HG02852 (cell line): ENCODE data around the gene NEK11.

ENCODE experiments used
- ATAC-seq: cut with Tn5 transposase; IDR thresholded peaks from one replicate; pipeline ENCODE4 v1.9.1; 2021; ENCODE audit warnings: mild to moderate bottlenecking, moderate library complexity; ENCODE audit not compliant: unreplicated experiment

NEK11 gene

GRCh38 chr3:131223373-131224289, 197.0 kb downstream of the NEK11 start:
- no peak for ATAC-seq

GRCh38 chr3:131224886-131225550, 198.3 kb downstream of the NEK11 start:
- ATAC-seq, result no peak

GRCh38 chr3:131228522-131228921, 201.8 kb downstream of the NEK11 start:
- no peak for ATAC-seq

GRCh38 chr3:131231710-131232389, 205.2 kb downstream of the NEK11 start:
- ATAC-seq, result no peak

- ATAC-seq, result no peak
Measured at GRCh38 chr3:131232711-131233267, 206.1 kb downstream of the NEK11 start.

- ATAC-seq, result no peak
Measured at GRCh38 chr3:131233900-131234668, 207.4 kb downstream of the NEK11 start.

GRCh38 chr3:131236421-131236820, 209.7 kb downstream of the NEK11 start:
- ATAC-seq, result no peak

GRCh38 chr3:131238496-131238895, 211.8 kb downstream of the NEK11 start:
- no peak for ATAC-seq

GRCh38 chr3:131239267-131239666, 212.6 kb downstream of the NEK11 start:
- no peak for ATAC-seq

GRCh38 chr3:131242201-131242600, 215.5 kb downstream of the NEK11 start:
- no peak for ATAC-seq

GRCh38 chr3:131250466-131250865, 223.8 kb downstream of the NEK11 start:
- ATAC-seq, result no peak

- ATAC-seq, result no peak
Measured at GRCh38 chr3:131260525-131260924, 233.8 kb downstream of the NEK11 start.

GRCh38 chr3:131261104-131261503, 234.4 kb downstream of the NEK11 start:
- ATAC-seq, result no peak

GRCh38 chr3:131275556-131275955, 248.9 kb downstream of the NEK11 start:
- no peak for ATAC-seq

- ATAC-seq, result no peak
Measured at GRCh38 chr3:131277836-131278497, 251.3 kb downstream of the NEK11 start.

GRCh38 chr3:131279577-131279976, 252.9 kb downstream of the NEK11 start:
- ATAC-seq, result no peak

- ATAC-seq, result no peak
Measured at GRCh38 chr3:131282379-131282778, 255.7 kb downstream of the NEK11 start.

- no peak for ATAC-seq
Measured at GRCh38 chr3:131282967-131283366, 256.3 kb downstream of the NEK11 start.

GRCh38 chr3:131283862-131284261, 257.2 kb downstream of the NEK11 start:
- ATAC-seq, result no peak

- ATAC-seq, result no peak
Measured at GRCh38 chr3:131284302-131284701, 257.6 kb downstream of the NEK11 start.
